ENCODE results near the gene SMCO4. TPM values are rescaled to one million over a fixed set of nuclear protein-coding genes. Genes with fewer than 3 reads are reported as not detected.

Gene SMCO4
- total and polyA plus RNA-seq, 4 donors: 16.1 to 41.4 (median 25.7) TPM

DNA sequence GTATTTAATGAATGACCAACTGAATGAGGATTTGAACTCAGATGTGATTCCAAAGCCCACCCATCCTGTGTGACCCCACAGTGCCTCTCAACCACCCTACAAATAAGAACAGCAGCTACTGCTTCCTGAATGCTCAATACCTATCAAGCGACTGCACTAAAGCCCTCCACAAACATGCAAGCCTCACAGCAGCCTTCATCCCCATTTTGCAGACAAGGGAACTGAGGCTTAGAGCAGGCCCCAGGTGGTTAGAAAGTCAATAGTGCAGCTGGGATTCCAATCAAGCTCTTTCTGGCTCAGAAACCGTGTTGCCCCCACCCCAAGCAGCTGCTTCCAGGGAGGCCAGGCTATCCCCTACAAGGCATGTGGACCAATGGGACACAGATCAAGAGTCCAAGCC is 57.2 kb downstream of the SMCO4 start:
- intact Hi-C loops (cut with DNase I): no loop called here
- Histone ChIP-seq H3K36me3 (ENCODE audit: control insufficient read depth in 1 of 2, insufficient read depth in 2 of 2, low read length in 1 of 2) (no peaks in the 10 kb centered on the region), H3K9me3 (ENCODE audit: control insufficient read depth, low read length) (no peaks in the 10 kb centered on the region), H3K27me3 (ENCODE audit: control insufficient read depth in 1 of 2, insufficient read depth in 2 of 2, low read length in 1 of 2) (no peaks in the 10 kb centered on the region), H3K27ac (ENCODE audit: low read depth in 1 of 2, low read length in 2 of 2) (no peak overlapping the region), H3K4me1 (ENCODE audit: control insufficient read depth in 1 of 2, insufficient read depth in 2 of 2, low read length in 2 of 2) (no peaks in the 10 kb centered on the region), H3K4me3 (ENCODE audit: low read length in 2 of 2) (no peak overlapping the region)
- 92 to 94% methylated on average over 2 of the region's 2 CpGs for WGBS, 2 donors
- no peak for DNase-seq
- no peak for ATAC-seq (ENCODE audit: low FRiP score)

DNA sequence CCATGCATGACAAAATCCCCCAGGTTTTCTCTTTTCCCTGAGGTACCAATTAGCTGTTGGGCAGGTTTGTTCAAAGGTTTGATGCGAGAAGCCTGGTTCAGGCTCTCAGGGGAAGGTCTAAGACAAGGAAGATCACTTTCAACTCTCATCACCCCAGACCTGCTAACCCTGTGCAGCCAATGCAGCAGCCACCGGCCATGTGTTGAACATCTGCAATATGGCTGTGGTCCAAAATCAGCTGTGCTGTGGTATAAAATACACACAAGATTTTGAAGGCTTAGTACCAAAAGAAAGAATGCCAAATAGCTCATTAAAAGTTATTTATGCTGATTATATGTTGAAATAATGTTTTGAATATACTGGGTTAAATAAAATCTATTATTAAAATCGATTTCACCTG is 58.5 kb downstream of the SMCO4 start:
- Histone ChIP-seq H3K9me3 (ENCODE audit: control insufficient read depth, low read length) (no peaks in the 10 kb centered on the region), H3K36me3 (ENCODE audit: control insufficient read depth in 1 of 2, insufficient read depth in 2 of 2, low read length in 1 of 2) (no peaks in the 10 kb centered on the region), H3K4me3 (ENCODE audit: low read length in 2 of 2) (no peak overlapping the region), H3K27ac (ENCODE audit: low read depth in 1 of 2, low read length in 2 of 2) (no peak overlapping the region), H3K4me1 (ENCODE audit: control insufficient read depth in 1 of 2, insufficient read depth in 2 of 2, low read length in 2 of 2) (no peaks in the 10 kb centered on the region), H3K27me3 (ENCODE audit: control insufficient read depth in 1 of 2, insufficient read depth in 2 of 2, low read length in 1 of 2) (no peaks in the 10 kb centered on the region)
- 34 to 37% methylated on average over 3 of the region's 3 CpGs for WGBS, 2 donors
- DNase-seq: no peak
- ATAC-seq (ENCODE audit: low FRiP score): no peak
- intact Hi-C loops (cut with DNase I): no loop called here

GRCh38 chr11:93482556-93482955 is 60.6 kb downstream of the SMCO4 start:
- 66 to 76% methylated on average over 10 of the region's 10 CpGs for WGBS, 2 donors
- DNase-seq: no peak
- Histone ChIP-seq H3K27me3 (ENCODE audit: control insufficient read depth in 1 of 2, insufficient read depth in 2 of 2, low read length in 1 of 2) (no peaks in the 10 kb centered on the region), H3K27ac (ENCODE audit: low read depth in 1 of 2, low read length in 2 of 2) (no peak overlapping the region), H3K4me1 (ENCODE audit: control insufficient read depth in 1 of 2, insufficient read depth in 2 of 2, low read length in 2 of 2) (no peaks in the 10 kb centered on the region), H3K36me3 (ENCODE audit: control insufficient read depth in 1 of 2, insufficient read depth in 2 of 2, low read length in 1 of 2) (peaks cover 0 to 2% of the 10 kb centered on the region in 2 donors), H3K4me3 (ENCODE audit: low read length in 2 of 2) (no peak overlapping the region), H3K9me3 (ENCODE audit: control insufficient read depth, low read length) (no peaks in the 10 kb centered on the region)
- intact Hi-C loops (cut with DNase I): no loop called here
- ATAC-seq (ENCODE audit: low FRiP score): no peak

GRCh38 chr11:93481696-93482095 is 61.5 kb downstream of the SMCO4 start:
- no peak overlapping the region for H3K27ac ChIP-seq (ENCODE audit: low read depth in 1 of 2, low read length in 2 of 2)
- H3K4me1 ChIP-seq (ENCODE audit: control insufficient read depth in 1 of 2, insufficient read depth in 2 of 2, low read length in 2 of 2): no peaks in the 10 kb centered on the region

GRCh38 chr11:93481279-93481678 is 61.9 kb downstream of the SMCO4 start:
- H3K36me3 ChIP-seq (ENCODE audit: control insufficient read depth in 1 of 2, insufficient read depth in 2 of 2, low read length in 1 of 2): peaks cover 0 to 5% of the 10 kb centered on the region in 2 donors
- no peak for ATAC-seq (ENCODE audit: low FRiP score)
- no peaks in the 10 kb centered on the region for H3K27me3 ChIP-seq (ENCODE audit: control insufficient read depth in 1 of 2, insufficient read depth in 2 of 2, low read length in 1 of 2)
- no peak for DNase-seq
- H3K4me1 ChIP-seq (ENCODE audit: control insufficient read depth in 1 of 2, insufficient read depth in 2 of 2, low read length in 2 of 2): no peaks in the 10 kb centered on the region
- H3K4me3 ChIP-seq (ENCODE audit: low read length in 2 of 2): no peak overlapping the region
- intact Hi-C loops (cut with DNase I): no loop called here
- H3K27ac ChIP-seq (ENCODE audit: low read depth in 1 of 2, low read length in 2 of 2): no peak overlapping the region
- WGBS, 2 donors: 93 to 96% methylated on average over 16 of the region's 16 CpGs
- H3K9me3 ChIP-seq (ENCODE audit: control insufficient read depth, low read length): no peaks in the 10 kb centered on the region

More at GRCh38 chr11:93481696-93482095, 61.5 kb downstream of the SMCO4 start:
- ATAC-seq (ENCODE audit: low FRiP score): no peak
- Histone ChIP-seq H3K36me3 (ENCODE audit: control insufficient read depth in 1 of 2, insufficient read depth in 2 of 2, low read length in 1 of 2) (peaks cover 0 to 4% of the 10 kb centered on the region in 2 donors), H3K27me3 (ENCODE audit: control insufficient read depth in 1 of 2, insufficient read depth in 2 of 2, low read length in 1 of 2) (no peaks in the 10 kb centered on the region), H3K4me3 (ENCODE audit: low read length in 2 of 2) (no peak overlapping the region), H3K9me3 (ENCODE audit: control insufficient read depth, low read length) (no peaks in the 10 kb centered on the region)
- DNase-seq: no peak
- 90 to 92% methylated on average over 6 of the region's 6 CpGs for WGBS, 2 donors
- intact Hi-C loops (cut with DNase I): no loop called here

DNA sequence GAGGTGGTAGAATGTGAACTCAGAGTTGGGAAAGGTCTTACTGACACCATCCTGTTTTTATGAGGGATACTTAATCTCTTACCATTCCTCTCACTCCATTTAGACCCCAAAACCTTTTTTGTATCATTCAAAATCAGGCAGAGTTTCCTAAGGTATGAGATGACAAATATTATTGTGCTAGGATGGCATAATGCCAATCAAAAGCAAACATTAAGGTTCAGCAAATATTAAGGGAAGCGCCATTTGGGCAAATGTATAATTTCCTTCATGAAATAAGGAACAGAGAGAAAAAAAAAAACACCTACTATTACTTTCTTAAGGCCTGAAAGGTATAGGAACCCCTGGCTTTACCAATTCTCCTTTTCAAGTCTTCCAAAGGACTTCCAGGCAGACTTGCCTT is 62.4 kb downstream of the SMCO4 start:
- no peak overlapping the region for H3K4me3 ChIP-seq (ENCODE audit: low read length in 2 of 2)
- intact Hi-C loops (cut with DNase I): no loop called here
- no peak for ATAC-seq (ENCODE audit: low FRiP score)
- H3K9me3 ChIP-seq (ENCODE audit: control insufficient read depth, low read length): peaks cover under 1% of the 10 kb centered on the region
- DNase-seq: no peak
- H3K27me3 ChIP-seq (ENCODE audit: control insufficient read depth in 1 of 2, insufficient read depth in 2 of 2, low read length in 1 of 2): no peaks in the 10 kb centered on the region
- H3K27ac ChIP-seq (ENCODE audit: low read depth in 1 of 2, low read length in 2 of 2): no peak overlapping the region
- 96 to 100% methylated on average over 1 of the region's 1 CpG for WGBS, 2 donors
- H3K4me1 ChIP-seq (ENCODE audit: control insufficient read depth in 1 of 2, insufficient read depth in 2 of 2, low read length in 2 of 2): no peaks in the 10 kb centered on the region
- H3K36me3 ChIP-seq (ENCODE audit: control insufficient read depth in 1 of 2, insufficient read depth in 2 of 2, low read length in 1 of 2): peaks cover 0 to 5% of the 10 kb centered on the region in 2 donors

- Histone ChIP-seq H3K27ac (ENCODE audit: low read depth in 1 of 2, low read length in 2 of 2) (no peak overlapping the region), H3K4me1 (ENCODE audit: control insufficient read depth in 1 of 2, insufficient read depth in 2 of 2, low read length in 2 of 2) (no peaks in the 10 kb centered on the region), H3K27me3 (ENCODE audit: control insufficient read depth in 1 of 2, insufficient read depth in 2 of 2, low read length in 1 of 2) (no peaks in the 10 kb centered on the region), H3K9me3 (ENCODE audit: control insufficient read depth, low read length) (peaks cover 1% of the 10 kb centered on the region), H3K36me3 (ENCODE audit: control insufficient read depth in 1 of 2, insufficient read depth in 2 of 2, low read length in 1 of 2) (peaks cover 0 to 5% of the 10 kb centered on the region in 2 donors), H3K4me3 (ENCODE audit: low read length in 2 of 2) (no peak overlapping the region)
- ATAC-seq (ENCODE audit: low FRiP score): no peak
- WGBS, 2 donors: 93 to 96% methylated on average over 6 of the region's 6 CpGs
- intact Hi-C loops (cut with DNase I): no loop called here
- DNase-seq: no peak
Observed at GRCh38 chr11:93480256-93480655, 62.9 kb downstream of the SMCO4 start.

DNA sequence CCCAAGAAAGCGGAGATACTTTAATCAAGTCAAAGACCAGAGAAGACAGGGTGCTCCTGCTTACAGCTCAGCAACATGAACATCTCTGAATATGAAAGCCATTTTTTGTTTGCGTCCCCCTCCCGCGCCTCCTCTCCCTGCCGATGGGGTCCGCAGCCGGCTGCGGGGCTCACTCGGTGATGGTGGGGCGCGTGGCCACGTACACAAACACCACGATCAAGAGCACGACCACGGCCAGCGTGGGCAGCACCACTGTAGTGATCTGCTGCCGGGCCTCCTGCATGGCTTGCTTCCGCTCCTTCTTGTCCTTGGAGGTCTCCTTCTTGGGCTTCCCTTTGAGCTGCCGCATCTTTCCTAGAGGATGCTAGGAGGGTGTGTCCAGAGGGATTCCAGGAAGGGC is 64.3 kb downstream of the SMCO4 start:
- DNase-seq: no peak

DNA sequence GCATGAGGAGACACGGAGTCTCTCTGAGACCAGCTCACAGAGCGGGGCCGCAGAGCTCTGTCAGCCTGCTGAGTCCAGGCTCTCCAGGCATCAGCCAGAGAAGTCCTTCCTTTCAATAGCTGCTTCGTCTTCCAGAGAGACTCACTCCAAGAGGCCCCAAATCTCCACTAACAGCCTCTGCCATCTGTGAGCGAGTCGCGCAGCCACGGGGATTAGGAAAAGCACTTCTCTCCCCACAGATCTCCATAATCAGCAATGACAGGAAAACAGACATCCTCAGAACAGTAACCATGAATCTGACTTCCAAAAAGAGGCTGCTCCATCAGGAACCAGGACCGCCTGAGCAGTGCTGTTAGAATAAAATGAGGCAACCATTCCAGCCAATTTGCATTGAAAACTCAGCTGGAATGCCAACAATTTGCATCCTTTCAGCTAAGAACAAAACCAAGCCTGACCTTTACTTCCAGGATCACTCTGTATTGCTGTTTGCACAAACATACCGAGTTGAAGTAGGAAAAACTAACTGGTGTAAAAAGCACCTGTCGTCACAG is 65.4 kb downstream of the SMCO4 start:
- WGBS, 2 donors: 83 to 88% methylated on average over 11 of the region's 11 CpGs
- no peak overlapping the region for H3K27ac ChIP-seq (ENCODE audit: low read depth in 1 of 2, low read length in 2 of 2)

More for the DNA sequence above, 64.3 kb downstream of the SMCO4 start:
- Histone ChIP-seq H3K27me3 (ENCODE audit: control insufficient read depth in 1 of 2, insufficient read depth in 2 of 2, low read length in 1 of 2) (no peaks in the 10 kb centered on the region), H3K4me3 (ENCODE audit: low read length in 2 of 2) (no peak overlapping the region), H3K9me3 (ENCODE audit: control insufficient read depth, low read length) (peaks cover 1% of the 10 kb centered on the region), H3K27ac (ENCODE audit: low read depth in 1 of 2, low read length in 2 of 2) (no peak overlapping the region), H3K36me3 (ENCODE audit: control insufficient read depth in 1 of 2, insufficient read depth in 2 of 2, low read length in 1 of 2) (peaks cover 0 to 5% of the 10 kb centered on the region in 2 donors), H3K4me1 (ENCODE audit: control insufficient read depth in 1 of 2, insufficient read depth in 2 of 2, low read length in 2 of 2) (no peaks in the 10 kb centered on the region)
- WGBS, 2 donors: 93 to 94% methylated on average over 19 of the region's 19 CpGs
- intact Hi-C loops (cut with DNase I): no loop called here
- ATAC-seq (ENCODE audit: low FRiP score): no peak

More for the DNA sequence above, 65.4 kb downstream of the SMCO4 start:
- no peaks in the 10 kb centered on the region for H3K27me3 ChIP-seq (ENCODE audit: control insufficient read depth in 1 of 2, insufficient read depth in 2 of 2, low read length in 1 of 2)
- no peak overlapping the region for H3K4me3 ChIP-seq (ENCODE audit: low read length in 2 of 2)
- ATAC-seq (ENCODE audit: low FRiP score) (no peak), DNase-seq (no peak)
- intact Hi-C loops (cut with DNase I): no loop called here
- H3K9me3 ChIP-seq (ENCODE audit: control insufficient read depth, low read length): peaks cover 1% of the 10 kb centered on the region
- H3K36me3 ChIP-seq (ENCODE audit: control insufficient read depth in 1 of 2, insufficient read depth in 2 of 2, low read length in 1 of 2): peaks cover 0 to 5% of the 10 kb centered on the region in 2 donors
- H3K4me1 ChIP-seq (ENCODE audit: control insufficient read depth in 1 of 2, insufficient read depth in 2 of 2, low read length in 2 of 2): no peaks in the 10 kb centered on the region
